Thyroid gland (tissue), 4 donors: ENCODE results near the gene HOXA3.

Experiments used
- CTCF ChIP-seq, 6 experiments: fragments of 200-600 bp in 3 of 6; fragments of 450-650 bp in 3 of 6; sonication (generic) in 3 of 6; IDR thresholded peaks; one replicate each; pipeline ENCODE4 v1.5.1; 2016 to 2019; ENCODE audit warnings: antibody characterized with exemption in 6 of 6, mild to moderate bottlenecking in 2 of 6, inconsistent platforms in 1 of 6, moderate library complexity in 1 of 6
- POLR2A ChIP-seq, 2 donors: fragments of 450-650 bp; IDR thresholded peaks; one replicate each; pipeline ENCODE4 v1.6.1; 2017; ENCODE audit warnings: antibody characterized with exemption in 2 of 2, mild to moderate bottlenecking in 2 of 2, moderate library complexity in 1 of 2

- no peak for TF ChIP-seq POLR2A (IDR thresholded peaks at IDR 0.05)
- no peak for TF ChIP-seq CTCF (IDR thresholded peaks at IDR 0.05)
These were observed 35.3 kb upstream of the HOXA3 start for GRCh38 chr7:27187475-27188385.
